Bronchial epithelial cell (primary cell): ENCODE measurements around the gene SYNE1. TPM values are rescaled to one million over a fixed set of nuclear protein-coding genes. Genes with fewer than 3 reads are reported as not detected.

Source experiments
- DNase-seq: peaks from one replicate; pipeline ENCODE4 v3.0.0-alpha.2; 2010; ENCODE audit warnings: low read depth
- FAIRE-seq: peaks from 2 replicates; lab custom pipeline; 2011; peaks lifted over from hg19 to GRCh38; lab: Jason Lieb, UNC
- H3K27me3 ChIP-seq: 2 replicates; pipeline ENCODE4 v1.5.1; 2011; ENCODE audit warnings: low read length; ENCODE audit not compliant: control insufficient read depth, insufficient read depth
- H3K36me3 ChIP-seq: 2 replicates; pipeline ENCODE4 v1.5.1; 2011; ENCODE audit warnings: low read length; ENCODE audit not compliant: control insufficient read depth, insufficient read depth
- H3K4me3 ChIP-seq: 2 replicates; pipeline ENCODE4 v1.5.1; 2011; ENCODE audit warnings: mild to moderate bottlenecking, low read depth, low read length, control low read depth
- CTCF ChIP-seq: IDR thresholded peaks from 2 replicates; pipeline ENCODE4 v1.5.1; 2011; ENCODE audit warnings: mild to moderate bottlenecking, moderate library complexity, low read length, control low read depth, inconsistent platforms; ENCODE audit not compliant: insufficient read depth, severe bottlenecking
- total RNA-seq: library from RNA; depleted of rRNA; stranded (reverse); fragments of >200 nt; gene quantifications from 2 replicates; pipeline ENCODE4 v1.2.1, GENCODE V29; 2014

SYNE1 gene
- total RNA-seq, 1 donor from 2014 or later: 15.8 TPM

- no peak for TF ChIP-seq CTCF
- H3K36me3 ChIP-seq: no peaks in the 10 kb centered on the region
- no peak overlapping the region for H3K4me3 ChIP-seq
- FAIRE-seq (no peak), DNase-seq (no peak)
- H3K27me3 ChIP-seq: no peaks in the 10 kb centered on the region
Observed at GRCh38 chr6:152484806-152485205, 152.4 kb downstream of the SYNE1 start.

GRCh38 chr6:152482289-152482688, 154.9 kb downstream of the SYNE1 start:
- no peak for DNase-seq
- Histone ChIP-seq H3K36me3 (no peaks in the 10 kb centered on the region), H3K4me3 (no peak overlapping the region), H3K27me3 (no peaks in the 10 kb centered on the region)
- no peak for FAIRE-seq
- no peak for TF ChIP-seq CTCF

- DNase-seq: no peak
- no peaks in the 10 kb centered on the region for H3K36me3 ChIP-seq
- TF ChIP-seq CTCF: no peak
- no peaks in the 10 kb centered on the region for H3K27me3 ChIP-seq
- FAIRE-seq: no peak
- no peak overlapping the region for H3K4me3 ChIP-seq
Observed at GRCh38 chr6:152478377-152479010, 158.7 kb downstream of the SYNE1 start.

GRCh38 chr6:152474354-152474753, 162.8 kb downstream of the SYNE1 start:
- FAIRE-seq: no peak
- Histone ChIP-seq H3K4me3 (no peak overlapping the region), H3K36me3 (no peaks in the 10 kb centered on the region), H3K27me3 (no peaks in the 10 kb centered on the region)
- DNase-seq: no peak
- no peak for TF ChIP-seq CTCF

- Histone ChIP-seq H3K36me3 (no peaks in the 10 kb centered on the region), H3K4me3 (no peak overlapping the region), H3K27me3 (no peaks in the 10 kb centered on the region)
- FAIRE-seq (no peak), DNase-seq (no peak)
- no peak for TF ChIP-seq CTCF
Observed at GRCh38 chr6:152472325-152472724, 164.8 kb downstream of the SYNE1 start.
